ENCODE measurements around the gene MDM1.

DNA sequence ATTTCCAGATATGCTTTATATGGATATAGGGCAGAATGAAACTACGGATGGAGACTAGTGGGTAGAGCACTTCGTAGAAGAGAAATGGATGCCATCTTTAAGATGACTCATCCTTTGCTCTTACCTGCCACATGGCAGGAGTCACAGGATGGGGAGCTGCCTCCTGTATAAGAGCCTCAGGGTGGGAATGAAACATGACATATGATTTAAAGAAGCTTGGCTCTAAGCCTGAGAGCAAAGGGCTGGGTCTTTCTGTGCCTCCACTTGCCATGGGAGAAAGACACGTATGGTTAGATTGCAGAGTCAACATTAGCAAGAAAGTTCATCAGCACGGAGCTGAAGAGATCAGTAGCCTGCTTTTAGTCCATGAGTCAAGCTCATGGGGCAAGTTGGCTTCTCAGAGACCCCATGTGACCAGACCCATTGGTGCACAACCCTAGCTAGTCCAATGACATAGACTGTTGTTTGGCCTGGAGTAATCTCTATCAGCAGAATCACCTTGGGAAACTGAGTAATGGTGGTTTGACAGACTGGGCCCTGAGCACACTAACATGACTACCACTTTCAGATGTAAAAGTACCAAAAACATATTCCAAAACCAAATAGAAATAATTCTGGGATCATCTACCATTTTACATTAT, 40.6 kb downstream of the MDM1 start:
- TF ChIP-seq, protein P1, sequence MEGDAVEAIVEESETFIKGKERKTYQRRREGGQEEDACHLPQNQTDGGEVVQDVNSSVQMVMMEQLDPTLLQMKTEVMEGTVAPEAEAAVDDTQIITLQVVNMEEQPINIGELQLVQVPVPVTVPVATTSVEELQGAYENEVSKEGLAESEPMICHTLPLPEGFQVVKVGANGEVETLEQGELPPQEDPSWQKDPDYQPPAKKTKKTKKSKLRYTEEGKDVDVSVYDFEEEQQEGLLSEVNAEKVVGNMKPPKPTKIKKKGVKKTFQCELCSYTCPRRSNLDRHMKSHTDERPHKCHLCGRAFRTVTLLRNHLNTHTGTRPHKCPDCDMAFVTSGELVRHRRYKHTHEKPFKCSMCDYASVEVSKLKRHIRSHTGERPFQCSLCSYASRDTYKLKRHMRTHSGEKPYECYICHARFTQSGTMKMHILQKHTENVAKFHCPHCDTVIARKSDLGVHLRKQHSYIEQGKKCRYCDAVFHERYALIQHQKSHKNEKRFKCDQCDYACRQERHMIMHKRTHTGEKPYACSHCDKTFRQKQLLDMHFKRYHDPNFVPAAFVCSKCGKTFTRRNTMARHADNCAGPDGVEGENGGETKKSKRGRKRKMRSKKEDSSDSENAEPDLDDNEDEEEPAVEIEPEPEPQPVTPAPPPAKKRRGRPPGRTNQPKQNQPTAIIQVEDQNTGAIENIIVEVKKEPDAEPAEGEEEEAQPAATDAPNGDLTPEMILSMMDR (IDR thresholded peaks at IDR 0.05) = no peak
- TF ChIP-seq POLR2A (IDR thresholded peaks at IDR 0.05) = no peak

Data from heart left ventricle (tissue), 13 donors.